Measurements from ENCODE around the gene GRIPAP1. TPM values are rescaled to one million over a fixed set of nuclear protein-coding genes. Genes with fewer than 3 reads are reported as not detected.

GRIPAP1 gene
- total RNA-seq, 1 donor from 2014 or later = 89.9 TPM

- no peak overlapping the region for H3K4me3 Mint-ChIP-seq (ENCODE audit: low read depth)
- DNase-seq (ENCODE audit: low spot score, unreplicated experiment) = no peak
- H3K27me3 Mint-ChIP-seq = no peaks in the 10 kb centered on the region
- no peak for TF ChIP-seq CTCF (IDR thresholded peaks at IDR 0.05; ENCODE audit: unreplicated experiment)
- H3K36me3 Mint-ChIP-seq (ENCODE audit: insufficient read depth) = peaks cover 9% of the 10 kb centered on the region
- H3K9me3 Mint-ChIP-seq (ENCODE audit: low read depth) = peaks cover 13% of the 10 kb centered on the region
- no peaks in the 10 kb centered on the region for H3K4me1 Mint-ChIP-seq (ENCODE audit: low read depth)
- H3K27ac Mint-ChIP-seq = no peak overlapping the region
These were observed 64.8 kb downstream of the GRIPAP1 start for GRCh38 chrX:48937054-48937907.

DNA sequence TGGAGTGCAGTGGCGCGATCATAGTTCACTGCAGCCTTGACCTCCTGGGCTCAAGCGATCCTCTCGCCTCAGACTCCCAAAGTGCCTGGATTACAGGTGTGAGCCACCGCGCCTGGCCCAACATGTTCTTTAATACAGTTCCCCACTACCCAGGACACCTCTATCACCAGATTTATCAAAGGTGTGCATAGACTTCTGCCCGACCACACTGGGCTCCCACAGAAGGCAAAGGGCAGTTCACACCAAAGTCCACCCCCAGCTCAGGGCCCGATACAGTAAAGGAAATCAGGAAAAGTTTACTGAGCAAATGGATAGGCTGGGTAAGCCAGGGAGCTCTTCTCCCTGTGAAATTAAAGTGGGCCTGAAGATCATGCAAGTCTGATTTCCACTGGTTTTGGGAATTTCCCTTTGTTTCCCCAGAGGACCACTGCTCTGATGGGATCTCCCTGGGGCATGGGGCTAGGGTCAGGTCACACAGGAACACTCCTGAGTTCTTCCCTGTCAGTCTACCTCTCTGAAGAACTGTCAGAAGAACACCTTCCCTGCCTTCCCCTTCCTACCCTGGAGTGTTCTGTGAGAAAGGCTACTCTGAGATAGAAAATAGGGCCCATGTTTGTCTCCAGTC lies 65.5 kb downstream of the GRIPAP1 start:
- peaks cover 9% of the 10 kb centered on the region for H3K36me3 Mint-ChIP-seq (ENCODE audit: insufficient read depth)
- no peak for TF ChIP-seq CTCF (IDR thresholded peaks at IDR 0.05; ENCODE audit: unreplicated experiment)
- no peaks in the 10 kb centered on the region for H3K27me3 Mint-ChIP-seq
- no peaks in the 10 kb centered on the region for H3K4me1 Mint-ChIP-seq (ENCODE audit: low read depth)
- DNase-seq (ENCODE audit: low spot score, unreplicated experiment) = no peak
- H3K9me3 Mint-ChIP-seq (ENCODE audit: low read depth) = peaks cover 13% of the 10 kb centered on the region
- no peak overlapping the region for H3K27ac Mint-ChIP-seq
- H3K4me3 Mint-ChIP-seq (ENCODE audit: low read depth) = no peak overlapping the region

DNA sequence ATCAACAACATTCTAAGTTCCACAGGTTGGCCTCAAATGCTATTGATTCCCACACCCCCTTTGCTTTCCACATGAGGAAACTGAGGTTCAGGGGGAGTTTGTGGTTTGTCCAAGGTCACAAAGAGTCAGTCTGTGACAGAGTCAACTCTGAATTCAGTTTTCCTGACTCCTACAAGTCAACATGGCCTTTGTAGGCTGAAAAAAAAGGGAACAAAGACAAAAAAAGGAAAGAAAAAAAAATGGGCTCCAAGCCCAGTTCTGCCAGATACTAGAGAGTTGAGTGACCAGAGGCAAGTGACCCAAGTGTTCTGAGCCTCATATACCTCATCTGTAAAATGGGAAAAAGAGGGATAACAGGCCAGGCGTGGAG lies 66.8 kb downstream of the GRIPAP1 start:
- no peak for TF ChIP-seq CTCF (IDR thresholded peaks at IDR 0.05; ENCODE audit: unreplicated experiment)
- H3K9me3 Mint-ChIP-seq (ENCODE audit: low read depth) = peaks cover 13% of the 10 kb centered on the region
- H3K27me3 Mint-ChIP-seq = no peaks in the 10 kb centered on the region
- no peak overlapping the region for H3K4me3 Mint-ChIP-seq (ENCODE audit: low read depth)
- peaks cover 12% of the 10 kb centered on the region for H3K36me3 Mint-ChIP-seq (ENCODE audit: insufficient read depth)
- no peaks in the 10 kb centered on the region for H3K4me1 Mint-ChIP-seq (ENCODE audit: low read depth)
- H3K27ac Mint-ChIP-seq = no peak overlapping the region
- DNase-seq (ENCODE audit: low spot score, unreplicated experiment) = no peak

GRCh38 chrX:48934581-48935300 lies 67.3 kb downstream of the GRIPAP1 start:
- Mint-ChIP-seq H3K4me3 (ENCODE audit: low read depth) (no peak overlapping the region), H3K36me3 (ENCODE audit: insufficient read depth) (peaks cover 13% of the 10 kb centered on the region)

More at GRCh38 chrX:48934581-48935300, 67.3 kb downstream of the GRIPAP1 start:
- Mint-ChIP-seq H3K27ac (no peak overlapping the region), H3K4me1 (ENCODE audit: low read depth) (no peaks in the 10 kb centered on the region), H3K27me3 (no peaks in the 10 kb centered on the region), H3K9me3 (ENCODE audit: low read depth) (peaks cover 16% of the 10 kb centered on the region)
- DNase-seq (ENCODE audit: low spot score, unreplicated experiment) = no peak
- TF ChIP-seq CTCF (IDR thresholded peaks at IDR 0.05; ENCODE audit: unreplicated experiment) = no peak
